Osteocyte (in vitro differentiated cells): ENCODE measurements around the gene ZNF423. TPM values are rescaled to one million over a fixed set of nuclear protein-coding genes. Genes with fewer than 3 reads are reported as not detected.

ENCODE experiments used
- DNase-seq: peaks from one replicate; pipeline ENCODE4 v3.0.0; 2021; ENCODE audit warnings: mixed read lengths; ENCODE audit not compliant: unreplicated experiment; ENCODE audit errors: extremely low spot score
- H3K27ac Mint-ChIP-seq: one replicate; pipeline ENCODE4 v1.8.0; 2021; ENCODE audit warnings: mild to moderate bottlenecking, mixed read lengths; ENCODE audit not compliant: unreplicated experiment
- H3K27me3 Mint-ChIP-seq: one replicate; pipeline ENCODE4 v1.8.0; 2021; ENCODE audit warnings: mixed read lengths; ENCODE audit not compliant: unreplicated experiment
- H3K36me3 Mint-ChIP-seq: one replicate; pipeline ENCODE4 v1.8.0; 2021; ENCODE audit warnings: mixed read lengths; ENCODE audit not compliant: unreplicated experiment
- H3K4me1 Mint-ChIP-seq: one replicate; pipeline ENCODE4 v1.8.0; 2021; ENCODE audit warnings: mixed read lengths; ENCODE audit not compliant: unreplicated experiment
- H3K4me3 Mint-ChIP-seq: one replicate; pipeline ENCODE4 v1.8.0; 2021; ENCODE audit warnings: mild to moderate bottlenecking, moderate library complexity, mixed read lengths; ENCODE audit not compliant: unreplicated experiment
- H3K9me3 Mint-ChIP-seq: one replicate; pipeline ENCODE4 v1.8.0; 2021; ENCODE audit warnings: mixed read lengths; ENCODE audit not compliant: unreplicated experiment
- CTCF ChIP-seq: fragments of 200-600 bp; sonication (generic); IDR thresholded peaks from 2 replicates; pipeline ENCODE4 v1.5.0; 2021; ENCODE audit warnings: antibody characterized with exemption, mild to moderate bottlenecking, moderate library complexity
- total RNA-seq: library from RNA; stranded (reverse); gene quantifications from 2 replicates; pipeline ENCODE4 v1.2.1, GENCODE V29; 2021

Gene ZNF423
- total RNA-seq, 1 donor from 2014 or later: 25.1 TPM

GRCh38 chr16:49833796-49834530 lies 21.9 kb downstream of the ZNF423 start:
- Mint-ChIP-seq H3K9me3 (no peaks in the 10 kb centered on the region), H3K4me3 (no peak overlapping the region), H3K4me1 (peaks cover 52% of the 10 kb centered on the region), H3K36me3 (peaks cover 10% of the 10 kb centered on the region), H3K27me3 (peaks cover 4% of the 10 kb centered on the region), H3K27ac (peak overlapping the region; percentile 60)
- TF ChIP-seq CTCF: no peak
- no peak for DNase-seq

- DNase-seq: no peak
- Mint-ChIP-seq H3K27me3 (peaks cover 4% of the 10 kb centered on the region), H3K9me3 (no peaks in the 10 kb centered on the region), H3K36me3 (peaks cover 10% of the 10 kb centered on the region), H3K27ac (peak overlapping the region; percentile 65), H3K4me1 (peaks cover 57% of the 10 kb centered on the region), H3K4me3 (no peak overlapping the region)
- TF ChIP-seq CTCF: no peak
Measured at GRCh38 chr16:49833085-49833484, 22.8 kb downstream of the ZNF423 start.

GRCh38 chr16:49832177-49832576 lies 23.7 kb downstream of the ZNF423 start:
- no peaks in the 10 kb centered on the region for H3K9me3 Mint-ChIP-seq
- H3K27me3 Mint-ChIP-seq: peaks cover 1% of the 10 kb centered on the region
- DNase-seq: no peak
- no peak for TF ChIP-seq CTCF
- H3K27ac Mint-ChIP-seq: no peak overlapping the region
- peaks cover 58% of the 10 kb centered on the region for H3K4me1 Mint-ChIP-seq
- no peak overlapping the region for H3K4me3 Mint-ChIP-seq
- H3K36me3 Mint-ChIP-seq: peaks cover 5% of the 10 kb centered on the region

- Mint-ChIP-seq H3K9me3 (no peaks in the 10 kb centered on the region), H3K27me3 (peaks cover 3% of the 10 kb centered on the region), H3K36me3 (peaks cover 5% of the 10 kb centered on the region), H3K4me1 (peaks cover 48% of the 10 kb centered on the region), H3K4me3 (no peak overlapping the region), H3K27ac (no peak overlapping the region)
- DNase-seq: no peak
- no peak for TF ChIP-seq CTCF
Measured at GRCh38 chr16:49830873-49831272, 25.0 kb downstream of the ZNF423 start.

GRCh38 chr16:49828533-49829267 lies 27.2 kb downstream of the ZNF423 start:
- Mint-ChIP-seq H3K4me1 (peaks cover 41% of the 10 kb centered on the region), H3K27me3 (peaks cover 3% of the 10 kb centered on the region), H3K4me3 (no peak overlapping the region), H3K9me3 (no peaks in the 10 kb centered on the region), H3K36me3 (peaks cover 5% of the 10 kb centered on the region), H3K27ac (peak overlapping the region; percentile 66)
- DNase-seq: no peak
- no peak for TF ChIP-seq CTCF
